CMK (cell line): ENCODE results near the gene UBQLN1.
"Not testable (repeated sequence)": the region's sequence is repeated elsewhere in the genome, so short reads cannot be mapped to it uniquely, and the experiment has no call there.

Experiments used
- DNase-seq: peaks from one replicate; pipeline ENCODE4 v3.0.0-alpha.2; 2010; ENCODE audit warnings: low read depth

The UBQLN1 gene

GRCh38 chr9:83707768-83708514 lies at the start of gene UBQLN1:
TSS of gene UBQLN1 (minus strand) at chr9:83707958. CDS start at chr9:83707679, 279 bp downstream.
- peak; percentile 60 for DNase-seq

GRCh38 chr9:83754383-83754977 lies 46.7 kb upstream of the UBQLN1 start:
- DNase-seq: no peak

GRCh38 chr9:83749706-83750105 lies 41.9 kb upstream of the UBQLN1 start:
- DNase-seq: no peak

GRCh38 chr9:83744206-83744605 lies 36.4 kb upstream of the UBQLN1 start:
- DNase-seq: no peak

GRCh38 chr9:83733739-83734138 lies 26.0 kb upstream of the UBQLN1 start:
- no peak for DNase-seq

GRCh38 chr9:83728591-83729368 lies 21.0 kb upstream of the UBQLN1 start:
- DNase-seq: not testable (repeated sequence)

- DNase-seq: no peak
Observed at GRCh38 chr9:83724436-83724835, 16.7 kb upstream of the UBQLN1 start.

- no peak for DNase-seq
Observed at GRCh38 chr9:83722726-83723495, 15.2 kb upstream of the UBQLN1 start.

GRCh38 chr9:83721509-83721908 lies 13.8 kb upstream of the UBQLN1 start:
- DNase-seq: no peak

- DNase-seq: no peak
Observed at GRCh38 chr9:83715794-83716193, 8.0 kb upstream of the UBQLN1 start.

GRCh38 chr9:83715221-83715620 lies 7.5 kb upstream of the UBQLN1 start:
- DNase-seq: no peak

- DNase-seq: no peak
Observed at GRCh38 chr9:83714329-83714728, 6.6 kb upstream of the UBQLN1 start.

- peak; percentile 44 for DNase-seq
Observed at GRCh38 chr9:83708515-83709158, 879 bp upstream of the UBQLN1 start.

- DNase-seq: no peak
Observed at GRCh38 chr9:83707518-83707767, 315 bp downstream of the UBQLN1 start.

- DNase-seq: peak; percentile 26
Observed at GRCh38 chr9:83706676-83707517, 861 bp downstream of the UBQLN1 start.

GRCh38 chr9:83705219-83705651 lies 2.5 kb downstream of the UBQLN1 start:
- not testable (repeated sequence) for DNase-seq

GRCh38 chr9:83701769-83702168 lies 6.0 kb downstream of the UBQLN1 start:
- no peak for DNase-seq

- no peak for DNase-seq
Observed at GRCh38 chr9:83701286-83701685, 6.5 kb downstream of the UBQLN1 start.

- DNase-seq: no peak
Observed at GRCh38 chr9:83699615-83700014, 8.1 kb downstream of the UBQLN1 start.

GRCh38 chr9:83698976-83699585 lies 8.7 kb downstream of the UBQLN1 start:
- no peak for DNase-seq

- DNase-seq: no peak
Observed at GRCh38 chr9:83691492-83691891, 16.3 kb downstream of the UBQLN1 start.
